Fibroblast of lung (primary cell): Measurements from ENCODE around the gene RBM20. TPM values are rescaled to one million over a fixed set of nuclear protein-coding genes. Genes with fewer than 3 reads are reported as not detected.

Experiments used
- DNase-seq, 2 donors: peaks; one replicate each; pipeline versions ENCODE4 v3.0.0 to v3.0.0-alpha.2; 2010; ENCODE audit warnings: low read depth in 2 of 2
- H2AFZ ChIP-seq: 2 replicates; pipeline ENCODE4 v1.5.1; 2012; ENCODE audit warnings: low read length, control low read depth, inconsistent platforms
- H3K27ac ChIP-seq: 2 replicates; pipeline ENCODE4 v1.5.1; 2011; ENCODE audit warnings: low read length, control low read depth; ENCODE audit not compliant: insufficient read depth
- H3K27me3 ChIP-seq: 2 replicates; pipeline ENCODE4 v1.5.1; 2011; ENCODE audit warnings: mild to moderate bottlenecking, low read length; ENCODE audit not compliant: control insufficient read depth, insufficient read depth
- H3K36me3 ChIP-seq: 2 replicates; pipeline ENCODE4 v1.5.1; 2011; ENCODE audit warnings: low read length; ENCODE audit not compliant: control insufficient read depth, insufficient read depth
- H3K4me1 ChIP-seq: 2 replicates; pipeline ENCODE4 v1.5.1; 2011; ENCODE audit warnings: low read length; ENCODE audit not compliant: control insufficient read depth, insufficient read depth; ENCODE audit errors: extremely low read depth
- H3K4me2 ChIP-seq: 2 replicates; pipeline ENCODE4 v1.5.1; 2011; ENCODE audit warnings: low read length, control low read depth; ENCODE audit not compliant: insufficient read depth; ENCODE audit errors: extremely low read depth
- H3K4me3 ChIP-seq, 4 experiments: fragments of 200-600 bp in 1 of 4; sonication (generic) in 1 of 4; replicated peaks in 1 of 4; 2 replicates each; pipeline ENCODE4 v1.5.1; 2011 to 2016; ENCODE audit warnings: low read length in 4 of 4, low read depth in 3 of 4, mild to moderate bottlenecking in 3 of 4, control low read depth in 2 of 4, inconsistent platforms in 1 of 4, mixed read lengths in 1 of 4; ENCODE audit not compliant: insufficient read depth in 1 of 4; ENCODE audit errors: control extremely low read depth in 1 of 4
- H3K79me2 ChIP-seq: 2 replicates; pipeline ENCODE4 v1.5.1; 2012; ENCODE audit warnings: mild to moderate bottlenecking, low read length, inconsistent platforms; ENCODE audit not compliant: control insufficient read depth, insufficient read depth
- H3K9ac ChIP-seq: 2 replicates; pipeline ENCODE4 v1.5.1; 2011; ENCODE audit warnings: mild to moderate bottlenecking, low read length, control low read depth; ENCODE audit not compliant: insufficient read depth
- H3K9me3 ChIP-seq: 2 replicates; pipeline ENCODE4 v1.5.1; 2012; ENCODE audit warnings: low read depth, low read length; ENCODE audit not compliant: control insufficient read depth, insufficient read depth
- H4K20me1 ChIP-seq: 2 replicates; pipeline ENCODE4 v1.5.1; 2011; ENCODE audit warnings: low read length; ENCODE audit not compliant: control insufficient read depth, insufficient read depth; ENCODE audit errors: extremely low read depth
- CTCF ChIP-seq, 2 donors: IDR thresholded peaks in 1 of 2; conservative IDR thresholded peaks in 1 of 2; 1 replicate in 1 of 2; 2 replicates in 1 of 2; pipeline ENCODE4 v1.5.1; 2011 to 2012; ENCODE audit warnings: low read length in 2 of 2, control low read depth in 1 of 2, inconsistent platforms in 1 of 2, low read depth in 1 of 2, mild to moderate bottlenecking in 1 of 2
- EZH2 ChIP-seq: IDR thresholded peaks from 2 replicates; pipeline ENCODE4 v1.5.1; 2012; ENCODE audit warnings: low read length, control low read depth, mild to moderate bottlenecking; ENCODE audit errors: missing control alignments
- polyA plus RNA-seq, 2 donors: library from polyadenylated mRNA; depleted of rRNA in 1 of 2; stranded (reverse) in 1 of 2; unstranded in 1 of 2; fragments of >200 nt; gene quantifications; 2 replicates each; pipeline ENCODE4 v1.2.1, GENCODE V29; 2011 to 2012; ENCODE audit warnings: missing spikeins in 1 of 2
- total RNA-seq: library from RNA; depleted of rRNA; stranded (reverse); fragments of >200 nt; gene quantifications from 2 replicates; pipeline ENCODE4 v1.2.1, GENCODE V29; 2014

The RBM20 gene
- total and polyA plus RNA-seq, 2 donors (not counting 1 experiment from before 2014, with no cell fraction given): under 0.01 to 0.05 TPM

DNA sequence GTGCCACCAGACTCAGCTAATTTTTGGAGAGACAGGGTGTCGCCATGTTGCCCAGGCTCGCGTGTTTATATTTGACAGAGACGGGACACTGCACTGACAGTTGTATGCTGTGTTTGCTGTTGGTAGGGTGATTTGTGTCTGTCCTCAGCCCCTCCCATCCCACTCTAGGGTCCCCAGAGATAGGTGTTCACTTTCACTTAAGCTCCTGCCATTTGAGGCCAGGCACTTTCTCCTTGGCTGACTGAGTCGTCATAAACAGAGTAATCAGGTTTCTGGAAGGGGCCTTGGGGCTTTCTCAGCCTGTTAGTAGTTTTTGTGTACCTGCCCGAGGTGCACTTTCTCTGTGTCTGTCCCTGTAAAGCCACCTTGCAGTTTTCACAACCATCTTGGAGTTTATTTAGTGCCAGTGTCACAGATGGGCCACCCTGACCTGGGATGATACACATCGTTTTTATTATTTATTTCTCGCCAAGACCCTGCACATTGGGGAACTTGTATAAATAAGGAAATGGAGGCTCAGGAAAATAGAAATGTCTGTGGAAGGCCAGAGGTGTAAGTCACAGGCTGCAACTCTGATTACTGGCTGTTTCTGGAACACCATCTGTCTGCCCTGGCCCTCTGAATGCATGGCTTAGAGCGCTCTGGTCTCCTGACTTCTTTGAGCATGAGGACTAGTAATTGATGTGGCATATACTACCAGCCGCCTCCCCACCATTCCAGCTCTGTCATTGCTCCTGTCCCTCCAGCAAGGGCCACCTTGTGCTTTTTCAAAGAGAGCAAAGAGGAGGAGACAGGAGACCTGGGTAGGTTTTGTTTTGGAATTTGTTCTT lies 145.7 kb downstream of the RBM20 start:
- TF ChIP-seq CTCF (conservative IDR thresholded peaks at IDR 0.05 in 1 of 2, IDR thresholded peaks at IDR 0.05 in 1 of 2; ENCODE audit: low read depth in 1 of 2, low read length in 2 of 2) (no peak), EZH2 (no peak)

GRCh38 chr10:110790913-110791506 lies 146.9 kb downstream of the RBM20 start:
- Histone ChIP-seq H3K79me2 (no peaks in the 10 kb centered on the region), H3K27me3 (peaks cover 5% of the 10 kb centered on the region), H3K36me3 (no peaks in the 10 kb centered on the region), H3K9me3 (no peaks in the 10 kb centered on the region), H3K4me1 (no peaks in the 10 kb centered on the region), H2AFZ (no peak overlapping the region), H4K20me1 (no peaks in the 10 kb centered on the region), H3K4me3 (no peak overlapping the region), H3K4me2 (no peak overlapping the region), H3K9ac (no peak overlapping the region), H3K27ac (no peak overlapping the region)
- peak in 1 of 2 donors; percentile 9 for DNase-seq
- TF ChIP-seq CTCF (conservative IDR thresholded peaks at IDR 0.05 in 1 of 2, IDR thresholded peaks at IDR 0.05 in 1 of 2; ENCODE audit: low read depth in 1 of 2, low read length in 2 of 2): no peak
- no peak for TF ChIP-seq EZH2

More for the DNA sequence above, 145.7 kb downstream of the RBM20 start:
- no peak for DNase-seq
- H3K27me3 ChIP-seq: peaks cover 5% of the 10 kb centered on the region
- no peaks in the 10 kb centered on the region for H3K4me1 ChIP-seq
- no peak overlapping the region for H3K4me3 ChIP-seq
- H3K4me2 ChIP-seq: no peak overlapping the region
- H2AFZ ChIP-seq: no peak overlapping the region
- H3K9me3 ChIP-seq: no peaks in the 10 kb centered on the region
- H3K9ac ChIP-seq: no peak overlapping the region
- H3K27ac ChIP-seq: no peak overlapping the region
- no peaks in the 10 kb centered on the region for H3K36me3 ChIP-seq
- H3K79me2 ChIP-seq: no peaks in the 10 kb centered on the region
- H4K20me1 ChIP-seq: no peaks in the 10 kb centered on the region

DNA sequence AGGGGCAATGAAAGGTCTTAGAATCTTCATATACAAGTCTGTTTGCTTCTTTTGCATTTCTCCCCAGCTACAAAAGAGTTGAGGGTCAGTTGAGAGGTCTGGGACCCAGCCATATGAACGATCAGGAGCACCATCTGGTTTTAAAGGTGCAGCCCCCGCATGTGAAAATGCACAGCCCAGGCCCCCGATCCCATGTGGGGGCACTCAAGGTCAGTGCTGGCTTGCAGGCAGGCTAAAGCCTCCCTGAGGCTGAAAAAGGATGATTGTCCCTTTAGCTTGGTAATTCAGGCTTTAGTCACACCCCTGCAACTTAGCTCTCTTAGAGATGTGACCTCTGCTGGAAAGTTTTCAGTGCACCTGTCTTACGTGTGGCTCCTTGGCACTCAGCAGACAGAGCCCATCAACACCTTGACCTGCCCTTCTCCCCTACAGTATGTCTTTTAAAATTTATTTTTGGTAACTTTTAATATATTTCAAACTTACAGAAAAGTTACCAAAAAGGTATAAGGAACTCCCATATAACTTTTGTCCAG lies 147.5 kb downstream of the RBM20 start:
- H3K79me2 ChIP-seq: no peaks in the 10 kb centered on the region
- H3K4me3 ChIP-seq: no peak overlapping the region
- H3K36me3 ChIP-seq: no peaks in the 10 kb centered on the region
- no peaks in the 10 kb centered on the region for H3K4me1 ChIP-seq
- H3K4me2 ChIP-seq: no peak overlapping the region
- no peak overlapping the region for H3K9ac ChIP-seq
- H2AFZ ChIP-seq: no peak overlapping the region
- H3K9me3 ChIP-seq: no peaks in the 10 kb centered on the region
- peaks cover 5% of the 10 kb centered on the region for H3K27me3 ChIP-seq
- no peak overlapping the region for H3K27ac ChIP-seq
- no peak for DNase-seq
- TF ChIP-seq EZH2 (no peak), CTCF (conservative IDR thresholded peaks at IDR 0.05 in 1 of 2, IDR thresholded peaks at IDR 0.05 in 1 of 2; ENCODE audit: low read depth in 1 of 2, low read length in 2 of 2) (no peak)
- no peaks in the 10 kb centered on the region for H4K20me1 ChIP-seq
